C4-2B (cell line): ENCODE results near the gene NT5DC3.

ENCODE experiments used
- ZFX ChIP-seq: fragments of 450-650 bp; IDR thresholded peaks from 2 replicates; pipeline ENCODE4 v1.6.1; 2017
- TF ChIP-seq, protein P1 (sequence below): fragments of 450-650 bp; conservative IDR thresholded peaks from 2 replicates; pipeline ENCODE4 v1.5.1; 2017; ENCODE audit warnings: mild to moderate bottlenecking

DNA sequence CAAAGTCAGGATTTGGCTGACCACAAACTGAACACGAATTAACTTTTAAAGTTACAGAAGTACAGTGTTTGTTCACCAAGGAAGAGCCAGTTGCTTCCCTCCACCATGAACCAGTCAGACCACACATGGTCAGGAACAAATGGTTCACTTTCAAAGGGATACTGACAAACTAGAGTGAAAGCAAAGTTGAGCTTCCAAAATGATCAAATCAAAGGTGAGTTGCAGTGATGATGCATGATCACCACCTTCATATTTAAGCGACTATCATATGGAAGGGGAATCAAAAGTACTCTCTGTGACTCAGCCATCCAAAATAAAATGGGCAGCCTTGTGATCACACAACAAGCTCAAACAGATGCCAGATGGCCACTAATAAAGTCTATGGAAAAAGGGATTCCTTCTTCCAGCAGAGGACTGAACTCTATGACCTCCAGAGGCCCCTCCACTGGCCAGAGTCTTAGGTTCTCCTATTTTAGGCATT, 13.1 kb downstream of the NT5DC3 start:
- TF ChIP-seq, protein P1, sequence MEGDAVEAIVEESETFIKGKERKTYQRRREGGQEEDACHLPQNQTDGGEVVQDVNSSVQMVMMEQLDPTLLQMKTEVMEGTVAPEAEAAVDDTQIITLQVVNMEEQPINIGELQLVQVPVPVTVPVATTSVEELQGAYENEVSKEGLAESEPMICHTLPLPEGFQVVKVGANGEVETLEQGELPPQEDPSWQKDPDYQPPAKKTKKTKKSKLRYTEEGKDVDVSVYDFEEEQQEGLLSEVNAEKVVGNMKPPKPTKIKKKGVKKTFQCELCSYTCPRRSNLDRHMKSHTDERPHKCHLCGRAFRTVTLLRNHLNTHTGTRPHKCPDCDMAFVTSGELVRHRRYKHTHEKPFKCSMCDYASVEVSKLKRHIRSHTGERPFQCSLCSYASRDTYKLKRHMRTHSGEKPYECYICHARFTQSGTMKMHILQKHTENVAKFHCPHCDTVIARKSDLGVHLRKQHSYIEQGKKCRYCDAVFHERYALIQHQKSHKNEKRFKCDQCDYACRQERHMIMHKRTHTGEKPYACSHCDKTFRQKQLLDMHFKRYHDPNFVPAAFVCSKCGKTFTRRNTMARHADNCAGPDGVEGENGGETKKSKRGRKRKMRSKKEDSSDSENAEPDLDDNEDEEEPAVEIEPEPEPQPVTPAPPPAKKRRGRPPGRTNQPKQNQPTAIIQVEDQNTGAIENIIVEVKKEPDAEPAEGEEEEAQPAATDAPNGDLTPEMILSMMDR, result no peak
- no peak for TF ChIP-seq ZFX
